Transverse colon (tissue), 4 donors: ENCODE results near the gene DDRGK1.

Experiments used
- EP300 ChIP-seq: sonication (generic); formaldehyde crosslinking; IDR thresholded peaks from one replicate; pipeline ENCODE4 v1.6.1; 2017; ENCODE audit warnings: antibody characterized with exemption, low read depth
- POLR2A ChIP-seq: fragments of 450-650 bp; IDR thresholded peaks from one replicate; pipeline ENCODE4 v1.6.1; 2016; ENCODE audit warnings: antibody characterized with exemption, mild to moderate bottlenecking, moderate library complexity
- POLR2AphosphoS5 ChIP-seq, 3 donors: sonication (generic); formaldehyde crosslinking; IDR thresholded peaks; one replicate each; pipeline ENCODE4 v1.6.1; 2016; ENCODE audit warnings: antibody characterized with exemption in 3 of 3
- TF ChIP-seq, protein P1 (sequence below), 5 experiments: fragments of 200-600 bp in 3 of 5; fragments of 450-650 bp in 2 of 5; sonication (generic) in 3 of 5; IDR thresholded peaks; 1 replicate in 2 of 5; 2 replicates in 3 of 5; pipeline ENCODE4 v1.5.1; 2016 to 2017; ENCODE audit warnings: antibody characterized with exemption in 5 of 5, inconsistent platforms in 3 of 5, mild to moderate bottlenecking in 2 of 5, moderate library complexity in 1 of 5

DNA sequence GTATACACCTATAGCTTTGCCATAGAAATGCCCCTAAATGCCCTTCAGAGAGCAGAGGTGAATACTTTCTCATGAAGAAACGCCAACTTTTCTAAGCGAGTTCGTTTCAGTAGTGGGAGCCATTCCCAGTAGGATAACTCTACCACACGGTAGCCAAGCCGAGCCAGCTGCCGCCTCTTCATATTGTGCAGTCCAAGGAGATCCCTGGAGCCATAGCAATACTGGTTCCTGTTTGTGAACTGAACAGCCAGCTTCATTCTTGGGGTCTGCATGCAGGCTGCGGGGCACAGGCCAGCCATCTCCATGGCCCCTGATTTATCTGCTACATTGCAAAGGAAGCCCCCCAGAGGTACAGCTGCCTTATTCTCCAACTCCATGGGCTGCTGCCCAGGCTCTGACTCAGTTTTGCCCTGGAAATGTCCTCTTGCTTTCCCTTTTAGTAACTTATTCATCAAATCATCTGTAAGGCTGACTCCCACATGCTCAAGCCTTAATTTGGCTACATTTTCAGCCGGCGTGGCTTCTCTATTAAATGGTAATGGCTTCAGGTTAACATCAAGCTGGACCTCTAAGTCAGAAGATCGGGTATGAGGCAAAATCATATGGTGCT is 57.6 kb downstream of the DDRGK1 start:
- TF ChIP-seq, protein P1, sequence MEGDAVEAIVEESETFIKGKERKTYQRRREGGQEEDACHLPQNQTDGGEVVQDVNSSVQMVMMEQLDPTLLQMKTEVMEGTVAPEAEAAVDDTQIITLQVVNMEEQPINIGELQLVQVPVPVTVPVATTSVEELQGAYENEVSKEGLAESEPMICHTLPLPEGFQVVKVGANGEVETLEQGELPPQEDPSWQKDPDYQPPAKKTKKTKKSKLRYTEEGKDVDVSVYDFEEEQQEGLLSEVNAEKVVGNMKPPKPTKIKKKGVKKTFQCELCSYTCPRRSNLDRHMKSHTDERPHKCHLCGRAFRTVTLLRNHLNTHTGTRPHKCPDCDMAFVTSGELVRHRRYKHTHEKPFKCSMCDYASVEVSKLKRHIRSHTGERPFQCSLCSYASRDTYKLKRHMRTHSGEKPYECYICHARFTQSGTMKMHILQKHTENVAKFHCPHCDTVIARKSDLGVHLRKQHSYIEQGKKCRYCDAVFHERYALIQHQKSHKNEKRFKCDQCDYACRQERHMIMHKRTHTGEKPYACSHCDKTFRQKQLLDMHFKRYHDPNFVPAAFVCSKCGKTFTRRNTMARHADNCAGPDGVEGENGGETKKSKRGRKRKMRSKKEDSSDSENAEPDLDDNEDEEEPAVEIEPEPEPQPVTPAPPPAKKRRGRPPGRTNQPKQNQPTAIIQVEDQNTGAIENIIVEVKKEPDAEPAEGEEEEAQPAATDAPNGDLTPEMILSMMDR (IDR thresholded peaks at IDR 0.05) = no peak
- TF ChIP-seq EP300 (no peak), POLR2AphosphoS5 (IDR thresholded peaks at IDR 0.05) (no peak), POLR2A (no peak)
